ENCODE data around the gene PEX14. TPM values are rescaled to one million over a fixed set of nuclear protein-coding genes. Genes with fewer than 3 reads are reported as not detected.

The PEX14 gene
- total and polyA plus RNA-seq, 9 of the 15 experiments (the other 6 are each of a cell fraction or from before 2014, with no cell fraction given), result 2.6 to 45.7 (median 22.7) TPM

GRCh38 chr1:10474613-10475507 is at the start of gene PEX14 (continued):
- TF ChIP-seq ZNF639 (CRISPR knock-in tag; conservative IDR thresholded peaks at IDR 0.05 in 1 of 2, IDR thresholded peaks at IDR 0.05 in 1 of 2) (peak in 1 of 2 experiments; percentile 87; a peak in 2 of 4 replicates), TBL1XR1 (IDR thresholded peaks at IDR 0.05; ENCODE audit: low read length in 2 of 2) (peak; percentile 61 to 77; a peak in 2 of 4 replicates), ATF6 (CRISPR knock-in tag; IDR thresholded peaks at IDR 0.05) (no peak), HMGXB4 (CRISPR knock-in tag; IDR thresholded peaks at IDR 0.05) (no peak), CTCFL (IDR thresholded peaks at IDR 0.05; ENCODE audit: borderline replicate concordance, insufficient read depth, low read depth, low read length, poor library complexity, severe bottlenecking) (no peak), ZNF655 (CRISPR knock-in tag; IDR thresholded peaks at IDR 0.05) (no peak), ZNF324 (CRISPR knock-in tag; IDR thresholded peaks at IDR 0.05) (no peak), ASH1L (IDR thresholded peaks at IDR 0.05; ENCODE audit: borderline replicate concordance, low read depth, partially characterized antibody) (peak; percentile 35), ZNF592 (IDR thresholded peaks at IDR 0.05) (peak; percentile 67), PCBP1 (IDR thresholded peaks at IDR 0.05; ENCODE audit: low read depth, low read length, poor library complexity, severe bottlenecking) (peak; percentile 40), RUNX1 (IDR thresholded peaks at IDR 0.05; ENCODE audit: low read depth) (no peak)
